H1 (cell line): ENCODE data around the gene PALM. TPM values are rescaled to one million over a fixed set of nuclear protein-coding genes. Genes with fewer than 3 reads are reported as not detected.

Experiments used
- CTCF ChIA-PET: fragments of 300-600 bp; sonication (Branson Sonifier 250); formaldehyde crosslinking; loops from one replicate; lab custom pipeline; 2021; ENCODE audit not compliant: partially characterized antibody; lab: Charles Lee
- POLR2A ChIA-PET: fragments of 300-600 bp; sonication (Branson Sonifier 250); formaldehyde crosslinking; loops from one replicate; lab custom pipeline; 2021; ENCODE audit warnings: inconsistent platforms; ENCODE audit not compliant: partially characterized antibody; lab: Charles Lee
- DNase-seq, 2 experiments: peaks; one replicate each; pipeline versions ENCODE4 v3.0.0 to v3.0.0-alpha.2; 2010 to 2022; ENCODE audit warnings: low spot score in 2 of 2, low read depth in 1 of 2, mixed read lengths in 1 of 2
- FAIRE-seq: peaks from 2 replicates; lab custom pipeline; 2011; peaks lifted over from hg19 to GRCh38; lab: Jason Lieb, UNC
- H2AFZ ChIP-seq: 2 replicates; pipeline ENCODE4 v1.8.1; 2012; ENCODE audit warnings: low read length, inconsistent platforms
- H2AK5ac ChIP-seq: 2 replicates; pipeline ENCODE4 v1.6.1; 2013; ENCODE audit warnings: low read depth, low read length
- H2BK120ac ChIP-seq: replicated peaks from 2 replicates; pipeline ENCODE3; 2013; ENCODE audit warnings: low read depth, low read length, inconsistent platforms
- H2BK12ac ChIP-seq: 2 replicates; pipeline ENCODE4 v1.6.1; 2013; ENCODE audit warnings: low read depth, low read length
- H2BK15ac ChIP-seq: 2 replicates; pipeline ENCODE4 v1.6.1; 2013; ENCODE audit warnings: low read length
- H2BK20ac ChIP-seq: 2 replicates; pipeline ENCODE4 v1.6.1; 2013; ENCODE audit warnings: low read length
- H2BK5ac ChIP-seq: 2 replicates; pipeline ENCODE4 v1.6.1; 2013; ENCODE audit warnings: low read depth, low read length
- H3K14ac ChIP-seq: 2 replicates; pipeline ENCODE4 v1.6.1; 2013; ENCODE audit warnings: inconsistent platforms; ENCODE audit not compliant: insufficient read length
- H3K18ac ChIP-seq: 2 replicates; pipeline ENCODE4 v1.6.1; 2013; ENCODE audit warnings: low read length; ENCODE audit errors: extremely low read depth
- H3K23ac ChIP-seq: 2 replicates; pipeline ENCODE4 v1.6.1; 2013; ENCODE audit warnings: inconsistent platforms; ENCODE audit not compliant: insufficient read length
- H3K23me2 ChIP-seq: 2 replicates; pipeline ENCODE4 v1.6.1; 2013; ENCODE audit warnings: low read depth, low read length
- H3K27ac ChIP-seq: 2 replicates; pipeline ENCODE4 v1.6.1; 2011; ENCODE audit warnings: low read depth, low read length, inconsistent platforms
- H3K27me3 ChIP-seq, 4 experiments: replicated peaks in 1 of 4; 1 replicate in 1 of 4; 2 replicates in 3 of 4; pipeline versions ENCODE4 v1.6.1 to v1.8.1; 2011 to 2013; ENCODE audit warnings: low read length in 3 of 4, mild to moderate bottlenecking in 3 of 4, inconsistent platforms in 2 of 4, mixed read lengths in 2 of 4, moderate library complexity in 1 of 4; ENCODE audit not compliant: control insufficient read depth in 3 of 4, insufficient read depth in 3 of 4; ENCODE audit errors: extremely low read depth in 1 of 4
- H3K36me3 ChIP-seq, 4 experiments: 2 replicates each; pipeline versions ENCODE4 v1.6.1 to v1.8.1; 2011 to 2013; ENCODE audit warnings: mild to moderate bottlenecking in 4 of 4, low read length in 3 of 4, moderate library complexity in 2 of 4, control low read depth in 1 of 4, inconsistent platforms in 1 of 4; ENCODE audit not compliant: insufficient read depth in 4 of 4, control insufficient read depth in 2 of 4
- H3K4ac ChIP-seq: replicated peaks from 2 replicates; pipeline ENCODE3; 2013; ENCODE audit warnings: low read length, low read depth, mixed read lengths, inconsistent platforms; ENCODE audit not compliant: insufficient read length
- H3K4me1 ChIP-seq, 4 experiments: replicated peaks in 1 of 4; 1 replicate in 1 of 4; 2 replicates in 3 of 4; pipeline versions ENCODE4 v1.6.1 to v1.8.1; 2011 to 2013; ENCODE audit warnings: low read length in 3 of 4, inconsistent platforms in 2 of 4, mixed read lengths in 1 of 4; ENCODE audit not compliant: insufficient read depth in 4 of 4, control insufficient read depth in 3 of 4
- H3K4me2 ChIP-seq, 2 experiments: 2 replicates each; pipeline versions ENCODE4 v1.6.1 to v1.8.1; 2011 to 2013; ENCODE audit warnings: low read depth in 2 of 2, low read length in 2 of 2, control low read depth in 1 of 2, inconsistent platforms in 1 of 2, mild to moderate bottlenecking in 1 of 2; ENCODE audit not compliant: insufficient read depth in 1 of 2
- H3K4me3 ChIP-seq, 4 experiments: fragments of 200-600, 300-600 bp in 1 of 4; sonication (generic), shearing (Covaris generic), sonication (Bioruptor Twin) in 1 of 4; 2 replicates each; pipeline versions ENCODE4 v1.5.1 to v1.8.1; 2011 to 2016; ENCODE audit warnings: low read length in 4 of 4, low read depth in 3 of 4, control low read depth in 2 of 4, inconsistent platforms in 2 of 4, mild to moderate bottlenecking in 2 of 4, mixed read lengths in 1 of 4, moderate library complexity in 1 of 4; ENCODE audit not compliant: insufficient read depth in 2 of 4; ENCODE audit errors: extremely low read depth in 1 of 4
- H3K56ac ChIP-seq: replicated peaks from 2 replicates; pipeline ENCODE3; 2013; ENCODE audit warnings: low read depth, mild to moderate bottlenecking, mixed read lengths, low read length, inconsistent platforms; ENCODE audit not compliant: insufficient read length
- H3K79me1 ChIP-seq: 2 replicates; pipeline ENCODE4 v1.6.1; 2013; ENCODE audit warnings: low read depth, low read length, control low read depth
- H3K79me2 ChIP-seq, 2 experiments: 2 replicates each; pipeline versions ENCODE4 v1.6.1 to v1.8.1; 2012 to 2013; ENCODE audit warnings: low read length in 2 of 2, mild to moderate bottlenecking in 2 of 2, inconsistent platforms in 1 of 2; ENCODE audit not compliant: insufficient read depth in 2 of 2, control insufficient read depth in 1 of 2
- H3K9ac ChIP-seq, 4 experiments: replicated peaks in 1 of 4; 1 replicate in 1 of 4; 2 replicates in 3 of 4; pipeline versions ENCODE4 v1.6.1 to v1.8.1; 2011 to 2013; ENCODE audit warnings: low read depth in 3 of 4, low read length in 3 of 4, control low read depth in 2 of 4, mild to moderate bottlenecking in 2 of 4, moderate library complexity in 2 of 4, inconsistent platforms in 1 of 4; ENCODE audit errors: extremely low read depth in 1 of 4
- H3K9me3 ChIP-seq, 2 experiments: 2 replicates each; pipeline versions ENCODE4 v1.6.1 to v1.8.1; 2012 to 2013; ENCODE audit warnings: mild to moderate bottlenecking in 2 of 2, moderate library complexity in 2 of 2, control low read depth in 1 of 2, inconsistent platforms in 1 of 2, low read depth in 1 of 2, low read length in 1 of 2, mixed read lengths in 1 of 2; ENCODE audit not compliant: insufficient read depth in 2 of 2
- H4K20me1 ChIP-seq, 2 experiments: replicated peaks in 1 of 2; 2 replicates each; pipeline versions ENCODE3 to v1.8.1; 2011 to 2013; ENCODE audit warnings: inconsistent platforms in 2 of 2, low read length in 2 of 2, mild to moderate bottlenecking in 1 of 2; ENCODE audit not compliant: insufficient read depth in 2 of 2, control insufficient read depth in 1 of 2
- H4K5ac ChIP-seq: 2 replicates; pipeline ENCODE4 v1.6.1; 2013; ENCODE audit warnings: low read length, low read depth, mixed read lengths, inconsistent platforms; ENCODE audit not compliant: insufficient read length
- H4K8ac ChIP-seq: 2 replicates; pipeline ENCODE4 v1.8.0; 2013; ENCODE audit warnings: mild to moderate bottlenecking, moderate library complexity, low read length, inconsistent platforms; ENCODE audit not compliant: insufficient read depth; ENCODE audit errors: extremely low read depth
- H4K91ac ChIP-seq: replicated peaks from 2 replicates; pipeline ENCODE3; 2013; ENCODE audit warnings: low read length, mixed read lengths, inconsistent platforms; ENCODE audit not compliant: insufficient read length
- BACH1 ChIP-seq: IDR thresholded peaks from 2 replicates; pipeline ENCODE4 v1.6.1; 2012; ENCODE audit warnings: low read length, improper control_type of control experiment
- E2F6 ChIP-seq: IDR thresholded peaks from 2 replicates; pipeline ENCODE4 v1.6.1; 2012; ENCODE audit warnings: inconsistent platforms
- EGR1 ChIP-seq: IDR thresholded peaks from 2 replicates; pipeline ENCODE4 v1.6.1; 2011; ENCODE audit warnings: low read depth, low read length, borderline replicate concordance
- GABPA ChIP-seq: IDR thresholded peaks from 2 replicates; pipeline ENCODE4 v1.6.1; 2011; ENCODE audit warnings: mild to moderate bottlenecking, low read length, moderate library complexity, borderline replicate concordance; ENCODE audit not compliant: insufficient read depth
- POLR2AphosphoS5 ChIP-seq: IDR thresholded peaks from 2 replicates; pipeline ENCODE4 v1.6.1; 2011; ENCODE audit warnings: low read depth, low read length
- POU5F1 ChIP-seq: IDR thresholded peaks from 2 replicates; pipeline ENCODE4 v1.6.1; 2011; ENCODE audit warnings: low read depth, mild to moderate bottlenecking, low read length, moderate library complexity
- RNF2 ChIP-seq: fragments of 200-900, 300-1000 bp; sonication (generic); IDR thresholded peaks from 2 replicates; pipeline ENCODE4 v1.7.1; 2016; ENCODE audit warnings: borderline replicate concordance, low read depth, mild to moderate bottlenecking, antibody characterized with exemption, low read length; ENCODE audit not compliant: poor library complexity, severe bottlenecking; ENCODE audit errors: missing control alignments
- SIX5 ChIP-seq: IDR thresholded peaks from 2 replicates; pipeline ENCODE4 v1.6.1; 2011; ENCODE audit warnings: mild to moderate bottlenecking, low read depth, low read length
- SP2 ChIP-seq: IDR thresholded peaks from 2 replicates; pipeline ENCODE4 v1.6.1; 2012; ENCODE audit warnings: mild to moderate bottlenecking, low read length, inconsistent platforms
- TCF12 ChIP-seq: IDR thresholded peaks from 2 replicates; pipeline ENCODE4 v1.6.1; 2011; ENCODE audit warnings: low read depth, mild to moderate bottlenecking, low read length
- USF2 ChIP-seq: IDR thresholded peaks from 2 replicates; pipeline ENCODE4 v1.6.1; 2011; ENCODE audit warnings: low read length, improper control_type of control experiment
- WGBS, 2 experiments: shearing (Covaris generic) in 1 of 2; methylation state at CpG; one replicate each; pipeline versions ENCODE4 v1.1.6 to v1.1.7; 2013 to 2015; ENCODE audit warnings: low lambda C conversion rate in 2 of 2, mixed read lengths in 2 of 2, inconsistent platforms in 1 of 2, low coverage in 1 of 2, missing lambda C conversion rate in 1 of 2; ENCODE audit not compliant: insufficient replicate concordance in 2 of 2, insufficient coverage in 1 of 2, insufficient read length in 1 of 2; ENCODE audit errors: extremely low coverage in 1 of 2, missing lambda C conversion rate in 1 of 2; 5-methylcytosine and 5-hydroxymethylcytosine counted together
- polyA plus RNA-seq, 7 experiments: library from polyadenylated mRNA; depleted of rRNA in 3 of 7; stranded (reverse) in 5 of 7; unstranded in 2 of 7; fragments of >200 nt in 5 of 7; fragments of 200-250 nt in 2 of 7; gene quantifications; 1 replicate in 5 of 7; 2 replicates in 1 of 7; 4 replicates in 1 of 7; pipeline versions ENCODE4 v1.2.1 to v1.2.3, GENCODE V29; 2011 to 2013; ENCODE audit warnings: missing spikeins in 2 of 7, mixed read lengths in 2 of 7
- total RNA-seq: library from RNA; stranded (reverse); fragmentation: NEBNext Ultra II Directional; extraction: Animal tissue kit (Norgen Biotek cat#: 25700); gene quantifications from 2 replicates; pipeline ENCODE4 v1.2.1, GENCODE V29; 2021

The PALM gene
- total and polyA plus RNA-seq, 2 of the 8 experiments (the other 6 are each of a cell fraction or from before 2014, with no cell fraction given): 5.7 to 16.5 TPM

GRCh38 chr19:710767-711166, 2.0 kb downstream of the PALM start:
- H2AFZ ChIP-seq: no peak overlapping the region
- CTCF ChIA-PET: interaction anchor here (0.9 to 1.5 kb wide), 7 partner anchors 13 to 45 kb away, joined by 3 to 6 read pairs (median 3); no protein-coding TSS in a partner anchor
- H4K91ac ChIP-seq: no peak overlapping the region
- TF ChIP-seq POU5F1 (no peak), SIX5 (no peak), BACH1 (no peak), TCF12 (no peak), E2F6 (no peak), SP2 (no peak), EGR1 (no peak), POLR2AphosphoS5 (no peak), GABPA (no peak), USF2 (no peak), RNF2 (no peak)
- H2BK20ac ChIP-seq: no peak overlapping the region
- no peaks in the 10 kb centered on the region for H3K36me3 ChIP-seq
- H2AK5ac ChIP-seq: no peak overlapping the region
- POLR2A ChIA-PET: no interaction called here
- peaks cover 4 to 6% of the 10 kb centered on the region in 2 experiments; a peak in 2 of 4 replicates for H3K9me3 ChIP-seq
- no peak overlapping the region for H2BK12ac ChIP-seq
- H3K4ac ChIP-seq: no peak overlapping the region
- H3K27ac ChIP-seq: no peak overlapping the region
- H3K79me1 ChIP-seq: no peaks in the 10 kb centered on the region; the same call in 1 of the 2 replicates
- H3K23ac ChIP-seq: no peak overlapping the region
- H3K23me2 ChIP-seq: peaks cover 2% of the 10 kb centered on the region; the same call in 1 of the 2 replicates
- H3K4me2 ChIP-seq: no peak overlapping the region
- no peak overlapping the region for H2BK5ac ChIP-seq
- H2BK120ac ChIP-seq: no peak overlapping the region
- no peak overlapping the region for H4K8ac ChIP-seq
- no peak overlapping the region for H4K5ac ChIP-seq
- H3K4me3 ChIP-seq: no peak overlapping the region
- peaks cover 0 to 5% of the 10 kb centered on the region in 2 experiments for H4K20me1 ChIP-seq
- peaks cover 1 to 10% (median 4%) of the 10 kb centered on the region in 4 experiments for H3K4me1 ChIP-seq
- FAIRE-seq (no peak), DNase-seq (no peak)
- H3K14ac ChIP-seq: no peak overlapping the region
- 86% methylated on average over 21 of the region's 21 CpGs; no CpG with 5 or more reads in 1 of the 2 experiments for WGBS, 2 experiments
- no peak overlapping the region for H2BK15ac ChIP-seq
- no peak overlapping the region for H3K9ac ChIP-seq
- H3K18ac ChIP-seq: no peak overlapping the region
- H3K27me3 ChIP-seq: peaks cover 0 to 2% (median 0%) of the 10 kb centered on the region in 4 experiments; a peak in 2 of 7 replicates
- H3K56ac ChIP-seq: no peak overlapping the region
- H3K79me2 ChIP-seq: no peaks in the 10 kb centered on the region
